OCI-LY1 (cell line): ENCODE measurements around the gene HBZ.

Source experiments
- EZH2 ChIP-seq: fragments of 200-600 bp; sonication (generic), shearing (Covaris generic); IDR thresholded peaks from 2 replicates; pipeline ENCODE4 v1.8.0; 2017; ENCODE audit warnings: borderline replicate concordance, mixed run types, mild to moderate bottlenecking, antibody characterized with exemption, low read length, moderate library complexity, mixed read lengths
- TF ChIP-seq, protein P1 (sequence below): fragments of 200-600 bp; sonication (generic), shearing (Covaris generic); IDR thresholded peaks from 2 replicates; pipeline ENCODE4 v1.5.1; 2017; ENCODE audit warnings: mild to moderate bottlenecking, antibody characterized with exemption, low read length, moderate library complexity, mixed read lengths

DNA sequence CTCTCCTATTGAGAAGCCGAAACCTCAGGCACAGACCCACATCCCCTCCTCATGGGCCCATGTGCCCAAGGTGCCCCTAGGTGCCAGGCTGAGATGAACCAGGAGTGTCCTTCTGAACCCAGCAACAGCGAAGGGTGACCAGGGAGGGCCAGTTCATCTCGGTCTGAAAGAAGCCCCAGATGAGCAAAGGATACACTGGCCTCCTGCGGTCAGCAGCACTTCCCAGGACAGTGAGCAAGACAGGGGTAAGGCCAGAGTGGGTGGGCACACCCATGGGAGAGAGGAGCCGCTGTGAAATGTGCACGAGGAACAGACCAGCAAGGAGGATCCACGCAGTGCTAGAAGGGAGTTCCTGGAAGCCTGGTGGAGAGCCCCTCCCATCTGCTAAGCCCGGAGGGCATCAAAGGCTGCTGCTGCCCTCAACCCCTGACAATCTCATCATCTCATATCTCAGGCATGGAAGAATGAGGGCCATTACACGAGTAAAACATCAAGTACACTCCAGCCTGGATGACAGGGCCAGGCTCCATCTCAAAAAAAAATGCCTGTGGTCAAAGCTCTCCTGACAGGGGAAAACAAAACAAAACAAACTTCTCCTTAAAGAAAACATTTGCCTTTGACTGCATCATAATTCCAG lies 3.3 kb upstream of the HBZ start:
- TF ChIP-seq, protein P1, sequence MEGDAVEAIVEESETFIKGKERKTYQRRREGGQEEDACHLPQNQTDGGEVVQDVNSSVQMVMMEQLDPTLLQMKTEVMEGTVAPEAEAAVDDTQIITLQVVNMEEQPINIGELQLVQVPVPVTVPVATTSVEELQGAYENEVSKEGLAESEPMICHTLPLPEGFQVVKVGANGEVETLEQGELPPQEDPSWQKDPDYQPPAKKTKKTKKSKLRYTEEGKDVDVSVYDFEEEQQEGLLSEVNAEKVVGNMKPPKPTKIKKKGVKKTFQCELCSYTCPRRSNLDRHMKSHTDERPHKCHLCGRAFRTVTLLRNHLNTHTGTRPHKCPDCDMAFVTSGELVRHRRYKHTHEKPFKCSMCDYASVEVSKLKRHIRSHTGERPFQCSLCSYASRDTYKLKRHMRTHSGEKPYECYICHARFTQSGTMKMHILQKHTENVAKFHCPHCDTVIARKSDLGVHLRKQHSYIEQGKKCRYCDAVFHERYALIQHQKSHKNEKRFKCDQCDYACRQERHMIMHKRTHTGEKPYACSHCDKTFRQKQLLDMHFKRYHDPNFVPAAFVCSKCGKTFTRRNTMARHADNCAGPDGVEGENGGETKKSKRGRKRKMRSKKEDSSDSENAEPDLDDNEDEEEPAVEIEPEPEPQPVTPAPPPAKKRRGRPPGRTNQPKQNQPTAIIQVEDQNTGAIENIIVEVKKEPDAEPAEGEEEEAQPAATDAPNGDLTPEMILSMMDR: no peak
- no peak for TF ChIP-seq EZH2
